Measurements from ENCODE around the gene HBG1.

DNA sequence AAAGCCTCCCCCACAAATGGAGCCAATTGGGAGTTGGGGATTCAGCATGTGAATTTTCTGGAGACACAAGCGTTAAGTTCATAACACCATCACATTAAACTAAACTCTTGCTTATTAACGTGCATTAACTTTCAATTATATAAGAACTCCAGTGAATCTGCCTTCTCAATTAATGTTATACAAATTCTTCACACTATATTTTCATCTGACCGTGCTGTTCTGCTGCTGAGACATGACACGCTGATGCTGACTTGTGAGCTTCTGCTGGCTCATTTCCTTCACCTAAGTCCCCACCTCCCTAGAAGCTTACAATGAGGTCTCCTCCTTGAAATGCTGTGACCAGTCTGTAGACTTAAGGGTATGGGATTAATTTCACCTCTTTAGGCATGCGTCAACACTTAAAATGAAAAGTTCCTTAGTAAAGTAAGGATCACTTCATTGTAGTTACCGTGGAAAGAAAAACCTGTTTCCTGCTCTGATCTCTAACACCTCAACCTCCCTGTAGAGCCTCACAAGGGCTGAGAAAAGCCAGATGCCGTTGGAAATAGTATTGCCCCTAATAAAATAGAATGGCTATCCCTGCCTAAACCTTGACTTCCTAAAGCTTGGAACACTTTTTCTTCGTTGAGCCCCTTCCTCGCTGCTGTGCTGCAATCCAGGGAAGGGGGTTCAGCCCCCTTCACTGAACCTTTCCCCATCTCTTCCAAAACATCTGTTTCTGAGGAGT is 2.7 kb upstream of the HBG1 start:
- TF ChIP-seq CTCF (conservative IDR thresholded peaks at IDR 0.05; ENCODE audit: low read length) = no peak
- no peak for TF ChIP-seq EZH2phosphoT487 (IDR thresholded peaks at IDR 0.05; ENCODE audit: borderline replicate concordance, low read depth, low read length)

All from OCI-LY7 (cell line).